Stimulated activated CD4-positive, alpha-beta T cell treated with anti-CD3 and anti-CD28 coated beads, Interleukin-2, amount 100 ng/mL, for 24 hours (primary cell): Measurements from ENCODE around the gene SLC34A2.
"Not testable (repeated sequence)": the region's sequence is repeated elsewhere in the genome, so short reads cannot be mapped to it uniquely, and the experiment has no call there.

Experiments
- DNase-seq, 2 donors: peaks; one replicate each; pipeline ENCODE4 v3.0.0-alpha.2; 2020

Gene SLC34A2, protein sequence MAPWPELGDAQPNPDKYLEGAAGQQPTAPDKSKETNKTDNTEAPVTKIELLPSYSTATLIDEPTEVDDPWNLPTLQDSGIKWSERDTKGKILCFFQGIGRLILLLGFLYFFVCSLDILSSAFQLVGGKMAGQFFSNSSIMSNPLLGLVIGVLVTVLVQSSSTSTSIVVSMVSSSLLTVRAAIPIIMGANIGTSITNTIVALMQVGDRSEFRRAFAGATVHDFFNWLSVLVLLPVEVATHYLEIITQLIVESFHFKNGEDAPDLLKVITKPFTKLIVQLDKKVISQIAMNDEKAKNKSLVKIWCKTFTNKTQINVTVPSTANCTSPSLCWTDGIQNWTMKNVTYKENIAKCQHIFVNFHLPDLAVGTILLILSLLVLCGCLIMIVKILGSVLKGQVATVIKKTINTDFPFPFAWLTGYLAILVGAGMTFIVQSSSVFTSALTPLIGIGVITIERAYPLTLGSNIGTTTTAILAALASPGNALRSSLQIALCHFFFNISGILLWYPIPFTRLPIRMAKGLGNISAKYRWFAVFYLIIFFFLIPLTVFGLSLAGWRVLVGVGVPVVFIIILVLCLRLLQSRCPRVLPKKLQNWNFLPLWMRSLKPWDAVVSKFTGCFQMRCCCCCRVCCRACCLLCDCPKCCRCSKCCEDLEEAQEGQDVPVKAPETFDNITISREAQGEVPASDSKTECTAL

DNA sequence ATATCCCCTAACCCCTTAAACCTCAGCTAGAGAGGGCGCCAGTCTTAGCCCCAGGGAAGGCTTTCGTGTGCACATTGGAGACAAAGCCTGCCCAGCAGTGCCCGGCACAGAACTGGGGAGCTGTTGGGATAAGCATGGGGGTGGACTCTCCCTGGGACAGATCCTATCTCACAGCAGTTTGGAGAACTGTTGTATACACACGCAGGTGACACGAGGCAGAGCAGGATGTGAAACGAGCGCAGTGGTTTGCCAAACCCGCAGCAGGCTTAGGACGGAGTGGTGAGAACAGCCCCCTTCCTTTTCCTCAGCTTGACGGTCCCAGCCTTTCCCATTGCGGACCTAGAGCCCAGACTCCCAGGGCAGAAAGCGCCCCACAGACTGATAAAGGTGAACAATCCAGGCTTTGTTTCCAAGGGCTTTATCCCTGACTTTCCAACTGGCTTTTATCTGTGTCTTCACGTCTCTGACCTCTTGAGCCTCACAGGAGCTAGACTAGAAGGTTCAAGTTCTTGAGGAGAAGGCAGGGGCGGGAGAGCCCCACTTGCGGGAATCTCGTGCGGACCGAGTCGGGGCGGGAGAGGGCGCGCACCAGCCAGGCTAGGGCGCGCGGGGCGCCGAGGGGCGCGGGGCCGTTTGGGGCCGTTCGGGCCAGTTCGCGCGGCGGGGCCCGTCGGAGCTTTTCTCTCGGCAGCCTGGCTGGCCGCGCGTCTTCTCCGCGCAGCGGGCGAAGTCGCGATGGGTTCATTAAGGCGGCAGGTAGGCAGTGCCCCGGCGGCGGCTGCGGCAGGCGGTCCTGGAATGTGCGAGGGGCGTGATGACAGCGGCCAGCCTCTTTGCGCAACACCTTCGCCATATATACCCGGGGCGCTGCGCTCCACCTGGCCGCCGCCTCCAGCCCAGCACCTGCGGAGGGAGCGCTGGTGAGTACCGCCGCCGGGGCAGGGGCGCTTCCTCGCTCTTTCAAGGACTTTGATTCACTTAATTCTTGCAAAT, at the start of gene SLC34A2:
TSS of gene SLC34A2 (plus strand) at position 881 of the 993 bp plus-strand sequence. CDS start 6,650 bp downstream, outside the sequence.
- peak in 1 of 2 donors; percentile 5 for DNase-seq

DNA sequence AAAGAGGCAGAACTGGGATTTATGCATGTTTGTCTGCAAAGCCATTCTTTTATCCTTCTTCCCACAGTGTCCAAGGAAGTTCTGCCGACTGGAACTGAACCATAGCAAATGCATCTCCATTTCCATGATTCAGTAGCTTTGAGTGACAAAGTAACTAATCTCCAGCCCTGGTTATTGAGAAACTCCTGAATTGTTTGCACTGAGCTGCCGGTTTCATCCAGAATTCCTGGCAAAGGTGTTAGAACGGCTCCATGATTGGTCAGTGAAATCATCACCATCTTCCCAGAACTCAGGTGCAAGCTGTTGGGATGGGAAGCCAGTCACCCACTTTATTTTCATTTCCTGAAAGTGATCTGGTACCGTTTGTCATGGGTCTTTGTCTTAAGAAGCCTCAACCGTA, 47.0 kb upstream of the SLC34A2 start:
- no peak for DNase-seq

DNA sequence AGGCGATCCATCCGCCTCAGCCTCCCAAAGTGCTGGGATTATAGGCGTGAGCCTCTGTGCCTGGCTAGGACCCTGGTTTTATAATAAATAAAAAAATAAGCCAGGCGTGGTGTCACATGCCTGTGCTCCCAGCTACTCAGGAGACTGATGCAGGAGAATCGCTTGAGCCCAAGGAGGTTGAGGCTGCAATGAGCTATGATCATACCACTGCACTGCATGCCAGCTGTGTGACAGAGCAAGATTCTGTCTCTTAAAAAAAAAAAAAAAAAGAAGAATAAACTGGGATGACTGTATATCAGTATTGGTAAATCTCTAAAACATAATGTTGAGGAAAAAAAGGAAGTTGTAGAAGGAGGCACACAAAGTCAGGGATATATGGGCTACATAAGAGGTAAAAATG, 45.7 kb upstream of the SLC34A2 start:
- DNase-seq: no peak

DNA sequence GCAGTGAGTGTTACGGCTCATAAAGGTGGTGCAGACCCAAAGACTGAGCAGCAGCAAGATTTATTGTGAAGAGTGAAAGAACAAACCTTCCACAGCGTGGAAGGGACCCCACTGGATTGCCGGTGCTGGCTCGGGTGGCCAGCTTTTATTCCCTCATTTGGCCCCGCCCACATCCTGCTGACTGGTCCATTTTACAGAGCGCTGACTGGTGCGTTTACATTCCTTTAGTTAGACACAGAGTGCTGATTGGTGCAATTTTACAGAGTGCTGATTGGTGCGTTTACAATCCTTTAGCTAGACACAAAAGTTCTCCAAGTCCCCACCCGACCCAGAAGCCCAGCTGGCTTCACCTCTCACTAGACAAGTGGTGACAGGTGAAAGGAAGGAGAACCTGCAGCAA, 42.0 kb upstream of the SLC34A2 start:
- DNase-seq: not testable (repeated sequence)

DNA sequence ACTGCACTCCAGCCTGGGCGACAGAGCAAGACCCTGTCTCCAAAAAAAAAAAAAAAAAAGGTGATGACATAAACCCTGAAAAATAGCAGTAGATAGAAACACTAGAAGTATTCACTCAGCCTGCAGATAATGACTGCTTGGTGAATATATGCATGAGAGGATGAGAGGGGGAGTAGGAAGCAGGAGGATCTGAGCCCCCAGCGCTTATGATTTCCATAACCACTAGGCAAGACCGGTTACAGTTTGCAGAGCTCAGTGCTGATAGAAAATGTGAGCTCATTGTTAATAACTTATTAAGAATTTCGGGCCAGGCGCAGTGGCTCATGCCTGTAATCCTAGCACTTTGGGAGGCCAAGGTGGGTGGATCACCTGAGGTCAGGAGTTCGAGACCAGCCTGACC, 40.8 kb upstream of the SLC34A2 start:
- DNase-seq: no peak

DNA sequence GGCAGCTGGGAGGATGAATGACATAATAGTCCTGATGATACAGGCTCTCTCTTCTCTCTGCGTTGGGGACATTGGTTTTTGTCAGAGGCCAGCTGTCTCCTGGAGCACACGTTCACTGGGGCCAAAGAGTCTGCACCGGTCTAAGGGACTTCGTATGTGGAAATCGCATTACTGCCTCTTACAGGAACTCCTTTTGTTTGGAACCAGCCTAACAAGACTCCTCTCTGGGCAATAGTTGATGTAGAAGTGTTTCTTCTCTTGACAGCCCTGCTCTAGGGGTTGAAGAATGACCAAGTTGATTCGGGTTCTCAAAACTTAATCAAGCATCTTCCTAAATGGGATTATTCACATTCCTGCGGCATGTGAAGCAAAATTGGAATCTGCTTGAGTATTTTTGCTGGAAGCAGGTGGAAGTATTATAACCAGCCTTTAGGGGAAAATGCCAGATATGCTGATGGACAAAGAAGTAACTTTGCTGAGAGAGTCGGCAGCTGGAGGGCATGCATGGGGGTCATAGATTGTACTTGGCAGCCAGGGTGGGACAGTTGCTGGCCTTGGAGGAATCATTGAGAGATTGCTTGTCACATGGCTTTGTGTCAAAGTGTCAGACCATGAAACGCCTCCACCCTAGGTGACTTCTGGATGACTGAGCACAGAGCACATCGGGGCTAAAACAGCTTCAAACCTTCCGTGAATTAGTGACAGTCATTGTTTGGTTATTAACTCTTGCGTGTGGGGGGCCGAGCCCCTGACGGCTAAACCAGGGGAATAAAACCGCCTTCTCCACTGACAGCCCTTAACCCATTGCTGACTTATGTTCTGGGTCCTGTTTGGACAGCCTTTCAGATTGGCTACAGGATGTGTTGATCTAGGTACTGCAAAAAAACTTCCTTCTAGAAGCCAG, 34.4 kb upstream of the SLC34A2 start:
- no peak for DNase-seq

DNA sequence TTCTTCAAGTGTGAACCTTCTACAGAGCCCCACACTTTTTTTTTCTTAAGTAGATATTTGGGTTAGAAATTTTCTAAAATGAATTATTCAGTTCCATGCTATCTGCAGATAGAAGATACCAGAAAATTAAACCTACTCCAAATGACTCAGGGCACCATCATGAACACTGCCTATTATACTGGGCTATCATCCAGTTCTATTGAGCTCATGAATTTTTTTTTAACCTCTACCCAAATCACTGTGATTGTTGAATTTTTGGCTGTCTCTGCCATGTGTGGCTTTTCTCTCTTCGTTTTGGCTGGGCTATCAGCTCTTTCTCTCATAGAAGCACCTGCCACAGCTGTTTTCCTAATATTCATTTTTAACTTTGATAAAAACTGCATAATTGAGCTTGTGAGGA, 31.0 kb upstream of the SLC34A2 start:
- no peak for DNase-seq

DNA sequence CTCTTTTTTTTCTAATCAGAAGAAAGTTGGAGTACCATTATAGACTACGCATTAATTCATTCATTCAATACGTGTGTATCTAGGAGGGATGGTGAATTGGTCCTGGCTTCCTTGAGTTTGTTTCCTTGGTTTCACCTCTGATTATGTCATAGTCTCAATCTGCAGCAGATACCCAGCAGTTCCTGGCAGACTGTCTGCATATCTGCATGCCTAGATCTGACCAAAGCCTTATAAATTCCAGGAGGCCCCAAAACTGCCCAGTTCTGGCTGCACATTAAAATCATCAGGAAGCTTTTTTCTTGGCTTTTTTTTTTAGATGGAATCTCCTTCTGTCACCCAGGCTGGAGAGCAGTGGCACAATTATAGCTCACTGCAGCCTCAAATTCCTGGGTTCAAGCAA, 27.2 kb upstream of the SLC34A2 start:
- no peak for DNase-seq

DNA sequence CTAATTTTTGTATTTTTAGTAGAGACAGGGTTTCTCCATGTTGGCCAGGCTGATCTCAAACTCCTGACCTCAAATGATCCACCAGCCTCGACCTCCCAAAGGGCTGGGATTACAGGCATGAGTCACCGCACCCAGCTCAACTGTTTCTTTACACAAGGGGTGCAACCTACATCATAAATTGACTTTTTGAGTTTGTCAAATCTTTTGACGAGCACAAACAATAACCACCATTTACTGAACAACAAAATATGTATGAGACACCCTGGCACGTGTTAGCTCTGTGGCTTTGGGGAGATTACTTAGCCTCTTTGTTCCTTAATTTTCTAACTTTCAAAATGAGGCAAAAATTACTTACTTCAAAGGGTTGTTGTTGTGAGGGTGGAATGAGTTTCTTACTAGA, 23.5 kb upstream of the SLC34A2 start:
- DNase-seq: no peak

DNA sequence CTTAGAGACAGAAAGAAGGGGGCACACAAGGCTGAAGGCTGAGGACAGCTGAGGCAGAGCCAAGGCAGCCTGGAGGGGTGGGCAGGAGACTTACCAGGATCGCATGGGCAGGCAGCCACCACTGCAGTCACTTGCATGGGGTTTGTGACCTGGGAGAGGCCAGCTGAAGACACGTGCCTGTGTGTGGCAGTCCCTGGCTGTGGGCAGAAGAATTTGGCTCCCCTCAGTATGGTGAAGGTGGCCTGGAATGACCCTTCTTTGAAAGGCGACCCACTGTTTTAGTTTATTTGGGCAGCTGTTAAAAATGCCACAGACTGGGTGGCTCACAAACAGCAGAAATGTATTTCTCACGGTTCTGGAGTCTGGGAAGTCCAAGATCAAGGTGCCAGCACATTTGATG, 22.1 kb upstream of the SLC34A2 start:
- no peak for DNase-seq

DNA sequence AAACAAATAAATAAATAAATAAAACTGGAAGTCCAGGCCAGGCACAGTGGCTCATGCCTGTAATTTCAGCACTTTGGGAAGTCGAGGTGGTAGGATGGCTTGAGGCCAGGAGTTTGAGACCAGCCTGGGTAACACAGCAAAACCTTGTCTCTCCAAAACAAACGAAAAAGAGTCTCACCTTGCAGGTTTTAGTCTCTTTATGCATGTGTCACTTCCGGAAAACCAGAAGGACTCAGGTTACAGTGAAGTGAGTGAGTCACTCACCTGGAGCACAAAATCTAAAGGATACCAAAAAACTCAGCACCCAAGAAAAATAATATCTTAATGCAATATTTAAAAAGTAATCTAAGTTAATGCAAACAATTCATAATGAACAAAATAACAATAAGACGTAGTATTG, 20.1 kb upstream of the SLC34A2 start:
- no peak for DNase-seq

DNA sequence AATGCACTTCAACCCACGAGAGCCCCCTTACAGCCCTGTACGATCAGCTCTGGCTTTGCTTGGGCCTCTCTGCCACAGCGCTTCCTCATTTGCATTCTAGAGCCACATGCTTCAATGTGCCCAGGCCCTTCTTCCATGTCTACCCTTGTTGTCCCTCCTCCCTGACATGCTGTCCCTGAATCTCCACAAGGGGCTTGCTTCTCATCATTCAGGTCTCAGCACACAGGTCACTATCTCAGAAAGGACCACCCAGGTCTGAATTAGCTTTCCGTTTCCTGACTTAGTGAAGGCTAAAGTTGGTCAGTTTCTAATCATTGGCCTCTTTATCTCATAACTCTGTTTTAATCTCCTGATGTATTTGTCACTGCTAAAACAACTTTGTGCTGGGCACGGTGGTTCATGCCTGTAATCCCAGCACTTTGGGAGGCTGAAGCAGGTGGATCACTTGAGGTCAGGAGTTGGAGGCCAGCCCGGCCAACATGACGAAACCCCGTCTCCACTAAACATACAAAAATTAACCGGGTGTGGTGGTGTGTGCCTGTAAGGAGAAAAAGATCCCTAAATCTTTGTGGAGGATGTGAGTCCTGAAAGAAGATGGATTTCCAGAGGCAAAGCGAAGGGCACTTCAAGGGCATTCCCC, 17.9 kb upstream of the SLC34A2 start:
- DNase-seq: no peak

DNA sequence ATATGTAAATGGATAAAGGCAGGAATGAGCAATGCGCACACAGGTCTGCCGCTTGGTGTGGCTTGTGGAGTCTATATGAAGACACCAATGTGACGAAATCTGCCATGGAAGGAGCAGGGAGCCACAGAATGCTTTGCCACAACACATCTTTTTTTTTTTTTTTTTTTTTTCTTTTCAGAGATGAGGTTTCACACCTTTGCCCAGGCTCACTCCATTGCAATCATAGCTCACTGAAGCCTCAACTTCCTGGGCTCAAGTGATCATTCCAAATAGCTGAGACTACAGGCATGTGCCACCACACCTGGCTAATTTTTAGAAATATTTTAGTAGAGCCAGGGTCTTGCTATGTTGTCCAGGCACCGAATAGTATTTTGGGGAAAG, 17.4 kb upstream of the SLC34A2 start:
- no peak for DNase-seq

DNA sequence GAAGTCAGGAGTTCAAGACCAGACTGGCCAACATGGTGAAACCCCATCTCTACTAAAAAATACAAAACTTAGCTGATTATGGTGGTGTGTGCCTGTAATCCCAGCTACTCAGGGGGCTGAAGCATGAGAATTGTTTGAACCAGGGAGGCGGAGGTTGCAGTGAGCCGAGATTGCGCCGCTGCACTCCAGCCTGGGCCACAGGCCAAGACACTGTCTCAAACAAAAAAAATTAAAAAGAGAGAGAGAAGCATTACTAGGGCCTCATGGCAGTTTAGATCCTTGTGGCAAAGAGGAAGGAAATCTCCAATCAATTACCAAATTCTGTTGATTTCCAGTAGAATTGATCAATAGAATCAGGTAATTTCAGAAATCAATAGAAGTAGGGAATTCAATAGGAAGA, 16.8 kb upstream of the SLC34A2 start:
- DNase-seq: no peak

DNA sequence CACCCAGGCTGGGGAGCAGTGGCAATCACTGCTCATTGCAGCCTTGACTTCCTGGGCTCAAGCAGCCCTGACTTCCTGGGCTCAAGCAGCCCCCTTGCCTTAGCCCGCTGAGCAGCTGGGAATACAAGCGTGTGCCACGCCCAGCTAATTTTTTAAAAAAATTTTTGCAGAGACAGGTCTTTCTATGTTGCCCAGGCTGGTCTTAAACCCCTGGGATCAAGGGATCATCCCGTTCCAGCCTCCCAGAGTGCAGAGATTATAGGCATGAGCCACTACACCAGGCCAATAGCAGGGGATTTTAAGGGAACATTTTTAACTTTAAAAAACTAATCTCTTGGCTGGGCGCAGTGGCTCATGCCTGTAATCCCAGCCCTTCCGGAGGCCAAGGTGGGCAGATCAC, 5.3 kb upstream of the SLC34A2 start:
- DNase-seq: no peak

DNA sequence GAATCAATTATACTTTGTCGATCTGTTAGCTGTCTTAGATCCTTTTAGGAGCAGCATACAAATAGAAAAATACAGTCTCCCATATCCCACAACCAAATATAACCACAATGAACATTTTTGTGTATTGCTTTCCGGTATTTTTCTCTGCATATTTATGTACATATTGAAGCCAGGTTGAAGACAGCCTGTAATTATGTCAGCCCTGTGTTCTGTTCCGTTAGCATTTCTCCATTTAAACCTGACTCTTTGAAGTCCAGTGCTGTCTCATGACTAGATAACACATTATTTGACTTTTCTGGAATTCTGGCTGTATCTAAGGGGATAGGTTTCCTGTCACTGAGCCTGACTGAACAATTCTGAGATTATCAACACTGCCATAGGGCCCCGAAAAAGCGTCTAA, 4.0 kb upstream of the SLC34A2 start:
- no peak for DNase-seq

DNA sequence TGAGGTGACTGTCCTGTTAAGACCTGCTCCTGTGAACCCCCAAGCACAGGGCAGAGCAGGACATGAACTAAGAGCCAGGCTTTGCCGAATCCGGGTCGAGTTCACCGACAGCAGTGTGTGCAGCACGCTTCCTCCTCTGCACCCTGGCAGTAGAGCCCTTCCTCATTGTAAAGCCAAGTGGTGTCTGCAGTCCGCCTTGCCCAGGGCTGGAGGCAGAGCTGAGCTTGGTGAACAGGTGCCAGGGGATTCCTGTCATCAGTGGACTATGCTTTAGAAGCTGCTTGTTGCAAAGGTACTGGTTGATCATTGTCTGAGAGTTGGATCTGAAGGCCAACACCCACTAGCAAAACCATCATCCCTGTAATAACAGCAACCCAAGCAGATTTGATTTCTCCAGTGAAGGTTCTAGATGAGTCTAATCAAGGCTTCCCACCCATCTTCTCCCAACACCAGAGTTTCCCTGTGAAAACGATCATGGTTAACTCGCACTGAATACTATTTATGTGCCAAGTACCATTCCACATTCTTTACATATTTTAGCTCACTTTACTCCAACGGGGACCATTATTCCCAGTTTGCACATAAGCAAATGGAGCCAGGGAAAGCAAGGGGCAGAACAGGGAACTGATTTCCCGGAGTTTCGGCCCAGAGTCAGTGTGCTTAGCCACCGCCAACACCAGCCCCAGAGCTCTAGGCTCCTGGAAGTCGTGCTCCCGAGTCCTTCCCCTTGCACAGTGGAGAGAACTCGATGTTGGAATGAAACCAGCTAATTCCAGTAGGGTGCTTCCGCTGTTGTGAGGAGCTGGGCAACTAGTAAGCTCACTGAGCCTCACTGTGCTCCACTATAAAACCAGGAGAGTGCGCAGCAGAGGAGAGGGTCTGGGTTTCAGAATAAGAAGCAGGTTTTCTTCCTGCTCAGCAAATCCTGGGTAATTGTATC, 1.4 kb upstream of the SLC34A2 start:
- DNase-seq: no peak

DNA sequence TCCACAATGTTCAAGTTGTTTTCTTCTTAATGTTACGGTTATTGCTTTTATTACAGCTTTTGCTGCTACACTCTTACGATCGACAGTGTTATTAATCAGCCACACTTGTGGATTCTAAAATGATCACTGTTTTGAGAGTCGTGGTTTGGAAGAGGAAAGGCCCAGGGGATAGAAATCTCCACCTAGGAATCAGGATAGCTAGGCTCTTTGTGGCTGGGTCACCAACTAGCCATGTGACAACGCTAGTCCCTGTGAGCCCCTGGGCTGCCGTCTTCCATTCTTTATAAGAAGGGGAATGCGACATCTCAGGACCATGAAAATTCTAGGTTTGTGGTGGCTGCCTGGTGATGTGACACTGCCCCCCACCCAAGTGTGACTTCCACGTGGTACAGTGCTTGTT, 380 bp downstream of the SLC34A2 start:
- no peak for DNase-seq

DNA sequence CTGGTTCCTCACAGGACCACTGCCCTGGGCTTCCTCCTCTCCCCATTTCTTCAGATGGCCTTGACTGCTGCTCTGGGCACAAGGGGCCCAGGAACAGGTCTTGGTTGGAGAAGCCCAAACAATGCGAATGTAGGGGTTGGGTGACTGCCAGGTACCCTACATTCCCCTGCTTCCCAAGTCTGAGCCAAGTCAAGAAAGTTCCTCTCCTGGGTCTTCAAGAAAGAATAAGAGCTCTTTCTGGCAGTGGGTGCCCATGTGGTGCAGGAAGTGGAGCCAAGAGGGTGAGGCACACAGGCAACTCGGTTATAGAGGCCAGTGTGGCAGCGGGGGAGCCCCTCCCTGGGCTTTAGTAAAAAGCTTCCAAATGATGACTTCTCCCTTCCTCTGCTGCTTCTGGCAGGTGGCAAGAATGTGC, 2.7 kb downstream of the SLC34A2 start:
- DNase-seq: no peak

DNA sequence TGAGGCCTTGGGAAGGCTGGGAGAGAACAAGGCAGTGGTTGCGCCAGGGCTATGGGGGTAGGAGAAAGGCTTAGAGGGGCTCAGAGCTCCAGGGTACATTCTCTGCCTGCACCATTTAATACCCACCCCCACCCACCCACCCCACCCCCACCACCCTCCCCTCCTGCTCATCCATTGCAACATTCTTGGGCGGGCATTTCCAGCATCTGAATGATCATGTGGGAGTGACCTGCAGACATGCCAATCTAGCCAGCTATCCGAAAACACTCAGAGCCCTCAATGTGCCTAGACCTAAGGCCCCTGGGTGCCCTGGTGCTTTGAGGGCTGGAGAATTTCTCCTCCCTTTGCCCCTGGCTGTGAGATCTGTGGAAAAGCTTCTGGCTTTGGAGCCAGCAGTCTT, 3.1 kb downstream of the SLC34A2 start:
- no peak for DNase-seq

DNA sequence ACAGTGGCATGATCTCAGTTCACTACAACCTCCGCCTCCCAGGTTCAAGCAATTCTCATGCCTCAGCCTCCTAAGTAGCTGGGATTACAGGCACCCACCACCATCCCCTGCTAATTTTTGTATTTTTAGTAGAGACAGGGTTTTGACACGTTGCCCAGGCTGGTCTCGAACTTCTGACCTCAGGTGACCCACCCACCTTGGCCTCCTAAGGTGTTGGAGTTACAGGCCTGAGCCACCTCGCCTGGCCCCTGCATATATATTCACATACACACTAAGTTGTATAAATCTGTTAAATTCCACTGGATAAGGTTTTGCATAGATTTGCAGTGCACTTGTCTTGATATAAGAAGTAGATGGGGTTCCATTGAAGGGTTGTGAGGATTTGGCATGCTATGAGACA, 5.8 kb downstream of the SLC34A2 start:
- not testable (repeated sequence) for DNase-seq
